Subcutaneous adipose tissue (tissue), 4 donors: ENCODE measurements around the gene CLN5. TPM values are rescaled to one million over a fixed set of nuclear protein-coding genes. Genes with fewer than 3 reads are reported as not detected.

Experiments used
- total RNA-seq, 4 donors: library from RNA; depleted of rRNA; stranded (reverse); fragments of >200 nt; gene quantifications; one replicate each; pipeline ENCODE4 v1.1.0, GENCODE V29; 2016
- TF ChIP-seq, protein P1 (sequence below): fragments of 450-650 bp; IDR thresholded peaks from one replicate; pipeline ENCODE4 v1.5.1; 2016; ENCODE audit warnings: low read depth, mild to moderate bottlenecking, control low read depth, antibody characterized with exemption, moderate library complexity

CLN5 gene
- total RNA-seq, 4 donors from 2014 or later = 28.8 to 42.1 (median 34.5) TPM

DNA sequence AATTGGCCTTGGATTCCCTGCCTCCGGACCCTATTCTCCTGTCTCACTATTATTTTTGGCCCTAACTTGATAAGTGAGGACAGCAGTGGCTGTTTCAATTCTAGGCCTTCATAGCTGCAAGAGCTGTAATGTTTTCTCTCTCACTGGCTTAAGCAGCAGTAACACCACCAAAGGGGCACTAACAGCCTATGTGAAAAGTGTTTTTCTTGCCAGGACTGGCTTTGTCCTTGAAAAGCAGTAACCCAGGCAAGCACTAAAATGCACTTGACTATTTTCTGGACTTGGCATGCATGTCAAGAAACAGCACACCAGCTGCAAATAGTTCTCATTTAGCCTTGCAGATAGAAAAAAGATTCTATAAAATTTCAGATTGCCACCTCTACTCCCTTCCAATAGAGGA is 44.4 kb downstream of the CLN5 start:
- TF ChIP-seq, protein P1, sequence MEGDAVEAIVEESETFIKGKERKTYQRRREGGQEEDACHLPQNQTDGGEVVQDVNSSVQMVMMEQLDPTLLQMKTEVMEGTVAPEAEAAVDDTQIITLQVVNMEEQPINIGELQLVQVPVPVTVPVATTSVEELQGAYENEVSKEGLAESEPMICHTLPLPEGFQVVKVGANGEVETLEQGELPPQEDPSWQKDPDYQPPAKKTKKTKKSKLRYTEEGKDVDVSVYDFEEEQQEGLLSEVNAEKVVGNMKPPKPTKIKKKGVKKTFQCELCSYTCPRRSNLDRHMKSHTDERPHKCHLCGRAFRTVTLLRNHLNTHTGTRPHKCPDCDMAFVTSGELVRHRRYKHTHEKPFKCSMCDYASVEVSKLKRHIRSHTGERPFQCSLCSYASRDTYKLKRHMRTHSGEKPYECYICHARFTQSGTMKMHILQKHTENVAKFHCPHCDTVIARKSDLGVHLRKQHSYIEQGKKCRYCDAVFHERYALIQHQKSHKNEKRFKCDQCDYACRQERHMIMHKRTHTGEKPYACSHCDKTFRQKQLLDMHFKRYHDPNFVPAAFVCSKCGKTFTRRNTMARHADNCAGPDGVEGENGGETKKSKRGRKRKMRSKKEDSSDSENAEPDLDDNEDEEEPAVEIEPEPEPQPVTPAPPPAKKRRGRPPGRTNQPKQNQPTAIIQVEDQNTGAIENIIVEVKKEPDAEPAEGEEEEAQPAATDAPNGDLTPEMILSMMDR = no peak

DNA sequence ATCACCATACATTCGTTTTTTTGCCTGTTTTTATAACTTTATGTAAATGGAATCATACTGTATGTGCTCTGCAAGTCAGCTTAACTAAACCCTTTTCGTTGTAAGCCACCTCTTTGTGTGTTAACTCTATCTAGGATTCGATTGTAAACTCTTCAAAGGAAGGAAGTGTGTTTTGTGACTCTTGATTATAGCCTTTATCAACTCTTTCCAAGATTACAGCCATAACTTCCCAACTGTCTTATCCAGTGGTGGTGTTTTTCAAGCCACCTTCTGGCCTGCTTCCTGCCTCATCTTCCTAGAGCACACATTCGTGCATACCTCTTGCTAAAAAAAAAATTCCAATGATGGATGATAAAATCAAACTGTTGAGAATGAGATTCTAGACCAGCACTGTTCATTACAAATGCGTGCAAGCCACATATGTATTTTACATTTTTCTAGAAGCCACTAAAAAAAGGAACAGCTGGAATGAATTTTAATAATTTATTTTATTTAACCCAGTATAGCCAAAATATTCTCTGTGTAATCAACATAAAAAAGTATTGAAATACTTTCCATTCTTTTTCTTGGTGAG is 47.1 kb downstream of the CLN5 start:
- TF ChIP-seq, protein P1 = no peak

DNA sequence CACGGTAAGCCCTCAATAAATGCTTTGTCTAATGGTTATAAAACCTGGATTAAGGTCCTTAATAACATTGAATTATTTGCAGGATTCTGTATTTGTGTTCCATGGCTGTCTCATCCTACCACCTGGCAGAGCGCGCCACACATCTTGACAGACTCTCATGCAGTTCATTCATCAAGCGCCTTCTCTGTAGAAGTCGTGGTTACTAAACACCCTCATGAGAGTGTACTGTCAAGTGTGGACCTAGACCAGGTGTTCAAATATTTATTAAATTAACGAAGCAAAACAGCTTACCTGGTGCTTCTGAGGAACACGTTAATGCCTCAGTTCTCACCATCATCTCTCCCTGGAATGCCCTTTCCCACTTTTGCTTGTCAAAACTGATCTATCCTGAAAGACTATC is 48.2 kb downstream of the CLN5 start:
- TF ChIP-seq, protein P1 = no peak

DNA sequence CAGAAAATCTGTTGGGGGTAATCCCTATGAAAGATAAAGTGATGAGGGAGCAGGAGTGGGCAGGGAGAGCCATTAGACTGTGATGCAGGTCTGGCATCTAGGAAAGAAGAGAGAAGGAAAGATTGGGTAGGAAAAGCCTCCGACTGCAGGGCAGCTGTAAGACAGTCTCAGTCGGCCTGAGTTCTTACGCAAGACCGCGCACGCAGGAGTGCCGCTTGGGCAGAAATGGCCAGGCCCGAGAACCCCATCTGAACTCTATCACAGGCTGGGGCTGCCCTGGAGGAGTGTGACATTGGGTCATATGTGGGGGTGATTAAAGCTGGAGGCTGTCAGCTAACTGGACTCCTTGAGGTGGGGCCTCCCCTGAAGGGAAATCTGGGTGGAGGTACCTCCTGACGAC is 49.0 kb downstream of the CLN5 start:
- TF ChIP-seq, protein P1 = no peak

DNA sequence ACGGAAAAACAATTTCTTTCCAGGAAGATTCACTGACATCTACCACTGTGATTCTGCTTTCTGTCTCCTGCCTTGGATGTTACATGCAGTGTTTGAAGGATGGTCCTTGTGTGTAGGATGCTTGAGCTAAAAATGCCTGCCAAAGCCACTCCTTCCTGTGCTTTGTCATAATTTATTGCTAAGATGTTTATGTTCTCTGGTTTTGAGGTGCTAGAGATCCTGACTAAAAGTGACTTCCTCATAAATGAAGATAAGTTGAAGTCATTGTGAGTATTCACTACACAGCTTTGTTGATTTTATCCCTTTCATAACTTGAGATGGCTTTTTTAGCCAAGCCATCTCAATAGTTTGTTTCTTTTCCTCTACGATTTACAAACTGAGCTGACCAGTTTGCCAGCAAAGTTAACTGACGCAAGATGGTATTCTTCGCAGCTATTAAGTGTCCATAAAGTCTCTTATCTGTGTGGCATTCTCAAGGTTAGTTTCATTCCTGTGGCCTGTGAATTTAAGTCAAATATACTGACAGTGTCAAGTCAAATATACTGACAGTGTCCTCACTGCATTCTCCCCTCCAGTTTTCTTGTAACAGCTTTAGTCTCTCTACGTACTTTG is 50.8 kb downstream of the CLN5 start:
- TF ChIP-seq, protein P1 = no peak

DNA sequence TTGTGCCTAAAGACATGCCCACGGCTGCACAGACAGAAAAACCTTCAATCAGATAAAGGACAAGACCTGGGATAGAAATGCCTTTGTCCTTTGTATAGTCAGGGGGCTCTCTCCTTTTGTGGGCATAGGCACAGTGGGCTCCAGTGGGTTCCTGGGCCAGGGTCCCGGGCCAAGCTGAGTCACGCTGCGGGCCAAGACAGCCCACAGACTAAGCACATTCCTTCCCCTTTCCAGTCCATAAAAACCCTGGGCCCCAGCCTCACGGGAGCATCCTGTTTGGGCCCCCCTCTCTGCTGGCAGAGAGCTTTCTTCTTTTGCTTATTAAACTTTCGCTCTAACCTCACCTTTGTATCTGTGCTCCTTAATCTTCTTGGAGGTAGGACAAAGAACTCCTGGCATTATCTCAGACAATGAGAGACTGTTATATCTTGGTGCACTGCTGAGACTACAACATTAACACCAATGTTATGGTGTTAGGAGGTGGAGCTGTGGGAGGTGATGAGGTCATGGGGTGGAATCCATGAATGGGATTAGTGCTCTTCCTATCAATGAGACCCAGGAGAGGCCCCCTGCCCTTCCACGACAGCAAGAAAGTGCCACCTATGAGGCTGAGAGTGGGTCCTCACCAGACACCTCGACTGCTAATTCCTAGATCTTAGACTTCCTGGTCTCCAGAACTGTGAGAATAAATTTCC is 55.9 kb downstream of the CLN5 start:
- TF ChIP-seq, protein P1 = no peak

DNA sequence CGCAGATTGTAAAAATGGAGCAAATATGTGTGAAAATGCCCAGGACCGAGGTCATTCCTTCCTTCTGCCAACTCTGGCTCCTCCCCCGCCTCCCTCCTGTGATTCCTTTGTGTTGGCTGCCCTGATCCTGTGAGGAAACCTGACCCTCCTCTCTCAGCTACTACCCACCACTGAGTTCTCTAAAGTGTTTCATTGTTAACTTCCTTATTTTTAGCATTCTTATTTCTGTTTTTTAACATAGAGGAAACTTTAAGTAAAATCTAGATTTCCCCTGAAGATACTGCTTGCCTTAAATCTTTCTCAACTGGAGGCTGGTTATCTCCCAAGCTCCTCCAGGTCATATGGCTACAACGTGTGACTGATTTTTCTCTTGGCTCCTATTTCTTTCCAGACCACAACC is 56.8 kb downstream of the CLN5 start:
- TF ChIP-seq, protein P1 = no peak
